ENCODE data around the gene CENPM. TPM values are rescaled to one million over a fixed set of nuclear protein-coding genes. Genes with fewer than 3 reads are reported as not detected.

The CENPM gene
- total and polyA plus RNA-seq, 10 of the 15 experiments (the other 5 are each of a cell fraction or from before 2014, with no cell fraction given), result 36.7 to 212 (median 74.7) TPM

GRCh38 chr22:41949297-41949965 is 2.5 kb upstream of the CENPM start (continued):
- TF ChIP-seq ZNF592 (IDR thresholded peaks at IDR 0.05) (no peak; the same call in 1 of the 2 replicates), ZBED1 (IDR thresholded peaks at IDR 0.05; ENCODE audit: borderline replicate concordance) (no peak), MAX (IDR thresholded peaks at IDR 0.05; ENCODE audit: low read depth, low read length) (no peak), MYC (IDR thresholded peaks at IDR 0.05; ENCODE audit: insufficient read depth, insufficient read length, insufficient replicate concordance, low read length, severe bottlenecking) (no peak), NKRF (conservative IDR thresholded peaks at IDR 0.05) (no peak), ZBTB4 (CRISPR knock-in tag; IDR thresholded peaks at IDR 0.05) (no peak), BHLHE40 (IDR thresholded peaks at IDR 0.05; ENCODE audit: borderline replicate concordance in 1 of 2, low read depth in 2 of 2, low read length in 1 of 2) (peak; percentile 72 to 86), FOXM1 (IDR thresholded peaks at IDR 0.05; ENCODE audit: low read depth, low read length) (no peak), RB1 (IDR thresholded peaks at IDR 0.05; ENCODE audit: borderline replicate concordance) (0 out of 2 replicates have a peak, but pooled peaks have one; percentile 79), SPI1 (IDR thresholded peaks at IDR 0.05; ENCODE audit: borderline replicate concordance, insufficient read depth, low read depth, low read length) (no peak), NR2F1 (conservative IDR thresholded peaks at IDR 0.05) (peak; percentile 86), FOXK2 (IDR thresholded peaks at IDR 0.05) (no peak), E2F8 (IDR thresholded peaks at IDR 0.05; ENCODE audit: low read depth, partially characterized antibody) (no peak), HDGF (IDR thresholded peaks at IDR 0.05) (peak; percentile 41; the same call in 1 of the 2 replicates)

Measured in GM12878 (cell line).